WTC11 (cell line): Measurements from ENCODE around the gene THRA. TPM values are rescaled to one million over a fixed set of nuclear protein-coding genes. Genes with fewer than 3 reads are reported as not detected.

ENCODE experiments used
- ATF1 ChIP-seq: sonication (generic); formaldehyde crosslinking; IDR thresholded peaks from 2 replicates; pipeline ENCODE4 v1.8.1; 2023; ENCODE audit warnings: mild to moderate bottlenecking, moderate library complexity, missing genetic modification reagents
- ESRRA ChIP-seq: sonication (generic); formaldehyde crosslinking; IDR thresholded peaks from 2 replicates; pipeline ENCODE4 v1.8.1; 2022; ENCODE audit warnings: mild to moderate bottlenecking, missing genetic modification reagents, borderline replicate concordance
- FOXJ3 ChIP-seq: sonication (generic); formaldehyde crosslinking; IDR thresholded peaks from 2 replicates; pipeline ENCODE4 v1.9.0; 2021; ENCODE audit warnings: missing genetic modification reagents, mild to moderate bottlenecking, borderline replicate concordance
- GRHL2 ChIP-seq: fragments of 250-450 bp; sonication (Bioruptor Pico); IDR thresholded peaks from 2 replicates; pipeline ENCODE4 v1.8.0; 2022; ENCODE audit warnings: mild to moderate bottlenecking, moderate library complexity; ENCODE audit not compliant: insufficient replicate concordance, severe bottlenecking
- JUN ChIP-seq: sonication (generic); formaldehyde crosslinking; IDR thresholded peaks from 2 replicates; pipeline ENCODE4 v1.8.0; 2023; ENCODE audit warnings: mild to moderate bottlenecking, missing genetic modification reagents
- NFATC4 ChIP-seq: fragments of 250-450 bp; sonication (Bioruptor Pico); IDR thresholded peaks from 2 replicates; pipeline ENCODE4 v1.9.0; 2021; ENCODE audit warnings: mild to moderate bottlenecking
- NFYB ChIP-seq: sonication (generic); formaldehyde crosslinking; conservative IDR thresholded peaks from 2 replicates; pipeline ENCODE4 v1.8.0; 2022; ENCODE audit warnings: low read depth, missing genetic modification reagents
- NR3C1 ChIP-seq: sonication (generic); formaldehyde crosslinking; conservative IDR thresholded peaks from 2 replicates; pipeline ENCODE4 v1.8.1; 2023; ENCODE audit warnings: low read depth, mild to moderate bottlenecking, missing genetic modification reagents
- OVOL2 ChIP-seq: fragments of 250-450 bp; sonication (Bioruptor Pico); IDR thresholded peaks from 2 replicates; pipeline ENCODE4 v1.9.0; 2021; ENCODE audit warnings: mild to moderate bottlenecking, borderline replicate concordance
- PRRX2 ChIP-seq: fragments of 250-450 bp; sonication (Bioruptor Pico); IDR thresholded peaks from 2 replicates; pipeline ENCODE4 v1.8.0; 2021; ENCODE audit warnings: mild to moderate bottlenecking
- RELA ChIP-seq: sonication (generic); formaldehyde crosslinking; IDR thresholded peaks from 2 replicates; pipeline ENCODE4 v1.8.1; 2022; ENCODE audit warnings: missing genetic modification reagents, mild to moderate bottlenecking, borderline replicate concordance
- SMAD3 ChIP-seq: sonication (generic); formaldehyde crosslinking; IDR thresholded peaks from 2 replicates; pipeline ENCODE4 v1.8.0; 2022; ENCODE audit warnings: missing genetic modification reagents, mild to moderate bottlenecking, borderline replicate concordance
- SOX15 ChIP-seq: fragments of 250-450 bp; sonication (Bioruptor Pico); IDR thresholded peaks from 2 replicates; pipeline ENCODE4 v1.9.0; 2021; ENCODE audit warnings: mild to moderate bottlenecking
- SP1 ChIP-seq: sonication (generic); formaldehyde crosslinking; conservative IDR thresholded peaks from 2 replicates; pipeline ENCODE4 v1.8.1; 2022; ENCODE audit warnings: missing genetic modification reagents
- TCF7 ChIP-seq: sonication (generic); formaldehyde crosslinking; IDR thresholded peaks from 2 replicates; pipeline ENCODE4 v1.8.0; 2022; ENCODE audit warnings: mild to moderate bottlenecking, low read depth, missing genetic modification reagents, moderate library complexity
- TEAD1 ChIP-seq: sonication (generic); formaldehyde crosslinking; IDR thresholded peaks from 2 replicates; pipeline ENCODE4 v1.8.0; 2022; ENCODE audit warnings: mild to moderate bottlenecking, missing genetic modification reagents
- ZNF232 ChIP-seq: sonication (generic); formaldehyde crosslinking; IDR thresholded peaks from 2 replicates; pipeline ENCODE4 v1.8.0; 2022; ENCODE audit warnings: mild to moderate bottlenecking, missing genetic modification reagents
- ZNF396 ChIP-seq: fragments of 250-450 bp; sonication (Bioruptor Pico); IDR thresholded peaks from 2 replicates; pipeline ENCODE4 v1.8.0; 2021; ENCODE audit warnings: mild to moderate bottlenecking, moderate library complexity, borderline replicate concordance
- ZNF671 ChIP-seq: fragments of 250-450 bp; sonication (Bioruptor Pico); IDR thresholded peaks from 2 replicates; pipeline ENCODE4 v1.8.0; 2021; ENCODE audit warnings: mild to moderate bottlenecking
- total RNA-seq: library from RNA; stranded (reverse); gene quantifications from 3 replicates; pipeline ENCODE4 v1.2.3, GENCODE V29; 2021
- TF ChIP-seq, protein P1 (sequence below): sonication (generic); formaldehyde crosslinking; IDR thresholded peaks from 2 replicates; pipeline ENCODE4 v1.8.0; 2022; ENCODE audit warnings: mild to moderate bottlenecking, missing genetic modification reagents
- TF ChIP-seq, protein P2 (sequence below): sonication (generic); formaldehyde crosslinking; IDR thresholded peaks from 2 replicates; pipeline ENCODE4 v1.8.1; 2023; ENCODE audit warnings: mild to moderate bottlenecking, missing genetic modification reagents
- TF ChIP-seq, protein P3 (sequence below): sonication (generic); formaldehyde crosslinking; IDR thresholded peaks from 2 replicates; pipeline ENCODE4 v1.8.1; 2023; ENCODE audit warnings: mild to moderate bottlenecking, missing genetic modification reagents
- TF ChIP-seq, protein P4 (sequence below): sonication (generic); formaldehyde crosslinking; IDR thresholded peaks from 2 replicates; pipeline ENCODE4 v1.8.1; 2022; ENCODE audit warnings: mild to moderate bottlenecking, missing genetic modification reagents, moderate library complexity, borderline replicate concordance
- TF ChIP-seq, protein P5 (sequence below): sonication (generic); formaldehyde crosslinking; IDR thresholded peaks from 2 replicates; pipeline ENCODE4 v1.8.1; 2022; ENCODE audit warnings: missing genetic modification reagents, borderline replicate concordance
- TF ChIP-seq, protein P6 (sequence below): fragments of 250-450 bp; sonication (Bioruptor Pico); IDR thresholded peaks from 2 replicates; pipeline ENCODE4 v2.1.2; 2022; ENCODE audit warnings: mild to moderate bottlenecking, moderate library complexity
- TF ChIP-seq, protein P7 (sequence below): sonication (generic); formaldehyde crosslinking; IDR thresholded peaks from 2 replicates; pipeline ENCODE4 v1.8.1; 2023; ENCODE audit warnings: mild to moderate bottlenecking, moderate library complexity, missing genetic modification reagents
- TF ChIP-seq, protein P8 (sequence below): sonication (generic); formaldehyde crosslinking; IDR thresholded peaks from 2 replicates; pipeline ENCODE4 v1.8.0; 2023; ENCODE audit warnings: mild to moderate bottlenecking, missing genetic modification reagents

The THRA gene
- total RNA-seq, 1 experiment from 2014 or later: 15.9 TPM

DNA sequence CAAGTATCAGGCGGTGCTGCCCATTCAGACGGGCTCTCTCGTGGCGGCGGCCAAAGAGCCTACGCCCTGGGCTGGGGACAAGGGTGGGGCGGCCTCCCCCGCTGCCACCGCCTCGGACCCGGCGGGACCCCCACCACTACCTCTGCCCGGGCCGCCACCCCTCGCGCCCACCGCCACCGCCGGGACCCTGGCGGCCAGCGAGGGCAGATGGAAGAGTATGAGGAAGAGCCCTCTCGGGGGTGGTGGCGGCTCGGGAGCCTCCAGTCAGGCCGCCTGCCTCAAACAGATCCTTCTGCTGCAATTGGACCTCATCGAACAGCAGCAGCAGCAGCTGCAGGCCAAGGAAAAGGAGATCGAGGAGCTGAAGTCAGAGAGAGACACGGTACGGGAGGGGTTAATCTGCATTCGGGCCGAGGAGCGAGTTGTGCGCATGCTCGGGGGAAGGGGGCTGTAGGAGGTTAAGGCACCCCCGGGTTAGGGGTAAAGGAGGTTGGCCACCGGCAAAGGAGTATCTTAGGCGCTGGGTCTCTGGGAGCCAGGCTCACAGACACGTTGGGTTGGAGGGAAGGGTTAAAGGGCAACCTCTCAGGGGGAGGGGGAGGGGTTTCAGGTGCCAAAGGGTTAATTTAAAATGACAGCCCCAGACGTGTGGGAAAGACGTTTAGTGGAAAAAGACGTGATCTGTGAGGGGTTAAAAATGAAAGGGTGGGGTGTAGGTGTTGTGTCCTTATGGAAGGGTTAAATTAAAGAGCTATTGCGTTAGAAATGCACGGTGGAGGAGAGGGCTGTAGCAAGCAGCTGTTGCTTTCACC, 60.4 kb downstream of the THRA start (continued):
- TF ChIP-seq SMAD3 (CRISPR knock-in tag) (no peak), TCF7 (CRISPR knock-in tag) (no peak), FOXJ3 (CRISPR knock-in tag) (no peak), NFYB (CRISPR knock-in tag) (no peak), OVOL2 (CRISPR knock-in tag) (no peak), ATF1 (CRISPR knock-in tag) (no peak), GRHL2 (CRISPR knock-in tag) (no peak), SP1 (CRISPR knock-in tag) (0 out of 2 replicates have a peak, but pooled peaks have one; percentile 20), NFATC4 (CRISPR knock-in tag) (no peak), ZNF232 (CRISPR knock-in tag) (no peak), RELA (CRISPR knock-in tag) (no peak), ESRRA (CRISPR knock-in tag) (no peak), NR3C1 (no peak), ZNF671 (CRISPR knock-in tag) (no peak), TEAD1 (no peak), ZNF396 (CRISPR knock-in tag) (no peak), JUN (CRISPR knock-in tag) (0 out of 2 replicates have a peak, but pooled peaks have one; percentile 5), SOX15 (CRISPR knock-in tag) (no peak), PRRX2 (CRISPR knock-in tag) (no peak)
- TF ChIP-seq, protein P1, sequence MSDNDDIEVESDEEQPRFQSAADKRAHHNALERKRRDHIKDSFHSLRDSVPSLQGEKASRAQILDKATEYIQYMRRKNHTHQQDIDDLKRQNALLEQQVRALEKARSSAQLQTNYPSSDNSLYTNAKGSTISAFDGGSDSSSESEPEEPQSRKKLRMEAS (CRISPR knock-in tag): 0 out of 2 replicates have a peak, but pooled peaks have one; percentile 13
- TF ChIP-seq, protein P2, sequence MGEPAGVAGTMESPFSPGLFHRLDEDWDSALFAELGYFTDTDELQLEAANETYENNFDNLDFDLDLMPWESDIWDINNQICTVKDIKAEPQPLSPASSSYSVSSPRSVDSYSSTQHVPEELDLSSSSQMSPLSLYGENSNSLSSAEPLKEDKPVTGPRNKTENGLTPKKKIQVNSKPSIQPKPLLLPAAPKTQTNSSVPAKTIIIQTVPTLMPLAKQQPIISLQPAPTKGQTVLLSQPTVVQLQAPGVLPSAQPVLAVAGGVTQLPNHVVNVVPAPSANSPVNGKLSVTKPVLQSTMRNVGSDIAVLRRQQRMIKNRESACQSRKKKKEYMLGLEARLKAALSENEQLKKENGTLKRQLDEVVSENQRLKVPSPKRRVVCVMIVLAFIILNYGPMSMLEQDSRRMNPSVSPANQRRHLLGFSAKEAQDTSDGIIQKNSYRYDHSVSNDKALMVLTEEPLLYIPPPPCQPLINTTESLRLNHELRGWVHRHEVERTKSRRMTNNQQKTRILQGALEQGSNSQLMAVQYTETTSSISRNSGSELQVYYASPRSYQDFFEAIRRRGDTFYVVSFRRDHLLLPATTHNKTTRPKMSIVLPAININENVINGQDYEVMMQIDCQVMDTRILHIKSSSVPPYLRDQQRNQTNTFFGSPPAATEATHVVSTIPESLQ (CRISPR knock-in tag): no peak
- TF ChIP-seq, protein P3, sequence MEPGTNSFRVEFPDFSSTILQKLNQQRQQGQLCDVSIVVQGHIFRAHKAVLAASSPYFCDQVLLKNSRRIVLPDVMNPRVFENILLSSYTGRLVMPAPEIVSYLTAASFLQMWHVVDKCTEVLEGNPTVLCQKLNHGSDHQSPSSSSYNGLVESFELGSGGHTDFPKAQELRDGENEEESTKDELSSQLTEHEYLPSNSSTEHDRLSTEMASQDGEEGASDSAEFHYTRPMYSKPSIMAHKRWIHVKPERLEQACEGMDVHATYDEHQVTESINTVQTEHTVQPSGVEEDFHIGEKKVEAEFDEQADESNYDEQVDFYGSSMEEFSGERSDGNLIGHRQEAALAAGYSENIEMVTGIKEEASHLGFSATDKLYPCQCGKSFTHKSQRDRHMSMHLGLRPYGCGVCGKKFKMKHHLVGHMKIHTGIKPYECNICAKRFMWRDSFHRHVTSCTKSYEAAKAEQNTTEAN (CRISPR knock-in tag): no peak
- TF ChIP-seq, protein P4, sequence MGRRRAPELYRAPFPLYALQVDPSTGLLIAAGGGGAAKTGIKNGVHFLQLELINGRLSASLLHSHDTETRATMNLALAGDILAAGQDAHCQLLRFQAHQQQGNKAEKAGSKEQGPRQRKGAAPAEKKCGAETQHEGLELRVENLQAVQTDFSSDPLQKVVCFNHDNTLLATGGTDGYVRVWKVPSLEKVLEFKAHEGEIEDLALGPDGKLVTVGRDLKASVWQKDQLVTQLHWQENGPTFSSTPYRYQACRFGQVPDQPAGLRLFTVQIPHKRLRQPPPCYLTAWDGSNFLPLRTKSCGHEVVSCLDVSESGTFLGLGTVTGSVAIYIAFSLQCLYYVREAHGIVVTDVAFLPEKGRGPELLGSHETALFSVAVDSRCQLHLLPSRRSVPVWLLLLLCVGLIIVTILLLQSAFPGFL (CRISPR knock-in tag): no peak
- TF ChIP-seq, protein P5, sequence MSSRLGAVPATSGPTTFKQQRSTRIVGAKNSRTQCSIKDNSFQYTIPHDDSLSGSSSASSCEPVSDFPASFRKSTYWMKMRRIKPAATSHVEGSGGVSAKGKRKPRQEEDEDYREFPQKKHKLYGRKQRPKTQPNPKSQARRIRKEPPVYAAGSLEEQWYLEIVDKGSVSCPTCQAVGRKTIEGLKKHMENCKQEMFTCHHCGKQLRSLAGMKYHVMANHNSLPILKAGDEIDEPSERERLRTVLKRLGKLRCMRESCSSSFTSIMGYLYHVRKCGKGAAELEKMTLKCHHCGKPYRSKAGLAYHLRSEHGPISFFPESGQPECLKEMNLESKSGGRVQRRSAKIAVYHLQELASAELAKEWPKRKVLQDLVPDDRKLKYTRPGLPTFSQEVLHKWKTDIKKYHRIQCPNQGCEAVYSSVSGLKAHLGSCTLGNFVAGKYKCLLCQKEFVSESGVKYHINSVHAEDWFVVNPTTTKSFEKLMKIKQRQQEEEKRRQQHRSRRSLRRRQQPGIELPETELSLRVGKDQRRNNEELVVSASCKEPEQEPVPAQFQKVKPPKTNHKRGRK (CRISPR knock-in tag): no peak
- TF ChIP-seq, protein P6, sequence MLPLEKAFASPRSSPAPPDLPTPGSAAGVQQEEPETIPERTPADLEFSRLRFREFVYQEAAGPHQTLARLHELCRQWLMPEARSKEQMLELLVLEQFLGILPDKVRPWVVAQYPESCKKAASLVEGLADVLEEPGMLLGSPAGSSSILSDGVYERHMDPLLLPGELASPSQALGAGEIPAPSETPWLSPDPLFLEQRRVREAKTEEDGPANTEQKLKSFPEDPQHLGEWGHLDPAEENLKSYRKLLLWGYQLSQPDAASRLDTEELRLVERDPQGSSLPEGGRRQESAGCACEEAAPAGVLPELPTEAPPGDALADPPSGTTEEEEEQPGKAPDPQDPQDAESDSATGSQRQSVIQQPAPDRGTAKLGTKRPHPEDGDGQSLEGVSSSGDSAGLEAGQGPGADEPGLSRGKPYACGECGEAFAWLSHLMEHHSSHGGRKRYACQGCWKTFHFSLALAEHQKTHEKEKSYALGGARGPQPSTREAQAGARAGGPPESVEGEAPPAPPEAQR (CRISPR knock-in tag): no peak
- TF ChIP-seq, protein P7, sequence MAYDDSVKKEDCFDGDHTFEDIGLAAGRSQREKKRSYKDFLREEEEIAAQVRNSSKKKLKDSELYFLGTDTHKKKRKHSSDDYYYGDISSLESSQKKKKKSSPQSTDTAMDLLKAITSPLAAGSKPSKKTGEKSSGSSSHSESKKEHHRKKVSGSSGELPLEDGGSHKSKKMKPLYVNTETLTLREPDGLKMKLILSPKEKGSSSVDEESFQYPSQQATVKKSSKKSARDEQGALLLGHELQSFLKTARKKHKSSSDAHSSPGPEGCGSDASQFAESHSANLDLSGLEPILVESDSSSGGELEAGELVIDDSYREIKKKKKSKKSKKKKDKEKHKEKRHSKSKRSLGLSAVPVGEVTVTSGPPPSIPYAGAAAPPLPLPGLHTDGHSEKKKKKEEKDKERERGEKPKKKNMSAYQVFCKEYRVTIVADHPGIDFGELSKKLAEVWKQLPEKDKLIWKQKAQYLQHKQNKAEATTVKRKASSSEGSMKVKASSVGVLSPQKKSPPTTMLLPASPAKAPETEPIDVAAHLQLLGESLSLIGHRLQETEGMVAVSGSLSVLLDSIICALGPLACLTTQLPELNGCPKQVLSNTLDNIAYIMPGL: peak; percentile 87; the same call in 1 of the 2 replicates
- TF ChIP-seq, protein P8, sequence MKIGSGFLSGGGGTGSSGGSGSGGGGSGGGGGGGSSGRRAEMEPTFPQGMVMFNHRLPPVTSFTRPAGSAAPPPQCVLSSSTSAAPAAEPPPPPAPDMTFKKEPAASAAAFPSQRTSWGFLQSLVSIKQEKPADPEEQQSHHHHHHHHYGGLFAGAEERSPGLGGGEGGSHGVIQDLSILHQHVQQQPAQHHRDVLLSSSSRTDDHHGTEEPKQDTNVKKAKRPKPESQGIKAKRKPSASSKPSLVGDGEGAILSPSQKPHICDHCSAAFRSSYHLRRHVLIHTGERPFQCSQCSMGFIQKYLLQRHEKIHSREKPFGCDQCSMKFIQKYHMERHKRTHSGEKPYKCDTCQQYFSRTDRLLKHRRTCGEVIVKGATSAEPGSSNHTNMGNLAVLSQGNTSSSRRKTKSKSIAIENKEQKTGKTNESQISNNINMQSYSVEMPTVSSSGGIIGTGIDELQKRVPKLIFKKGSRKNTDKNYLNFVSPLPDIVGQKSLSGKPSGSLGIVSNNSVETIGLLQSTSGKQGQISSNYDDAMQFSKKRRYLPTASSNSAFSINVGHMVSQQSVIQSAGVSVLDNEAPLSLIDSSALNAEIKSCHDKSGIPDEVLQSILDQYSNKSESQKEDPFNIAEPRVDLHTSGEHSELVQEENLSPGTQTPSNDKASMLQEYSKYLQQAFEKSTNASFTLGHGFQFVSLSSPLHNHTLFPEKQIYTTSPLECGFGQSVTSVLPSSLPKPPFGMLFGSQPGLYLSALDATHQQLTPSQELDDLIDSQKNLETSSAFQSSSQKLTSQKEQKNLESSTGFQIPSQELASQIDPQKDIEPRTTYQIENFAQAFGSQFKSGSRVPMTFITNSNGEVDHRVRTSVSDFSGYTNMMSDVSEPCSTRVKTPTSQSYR (CRISPR knock-in tag): 0 out of 2 replicates have a peak, but pooled peaks have one; percentile 23
